OCI-LY7 (cell line): Measurements from ENCODE around the gene RCSD1. TPM values are rescaled to one million over a fixed set of nuclear protein-coding genes. Genes with fewer than 3 reads are reported as not detected.
A peak's percentile ranks its signal among the peaks of the same experiment; 100 is the strongest.

ENCODE experiments used
- BruUV-seq: library from RNA; stranded (reverse); fragments of 400-500 nt; replicated peaks from 2 replicates; lab custom pipeline; 2021; lab: Mats Ljungman, UMichigan
- CTCF ChIA-PET: fragments of 300-600 bp; sonication (Branson Sonifier 250); formaldehyde crosslinking; loops from one replicate; lab custom pipeline; 2022; ENCODE audit warnings: antibody characterized with exemption; ENCODE audit not compliant: unreplicated experiment; lab: Charles Lee
- POLR2A ChIA-PET: fragments of 300-600 bp; sonication (Branson Sonifier 250); formaldehyde crosslinking; loops from one replicate; lab custom pipeline; 2022; ENCODE audit warnings: antibody characterized with exemption; lab: Charles Lee
- DNase-seq: peaks from one replicate; pipeline ENCODE4 v3.0.0-alpha.2; 2015; ENCODE audit warnings: low spot score
- H2AFZ ChIP-seq: fragments of 200-600 bp; sonication (generic), shearing (Covaris generic); 2 replicates; pipeline ENCODE4 v1.6.1; 2014; ENCODE audit warnings: mild to moderate bottlenecking, antibody characterized with exemption, low read length, moderate library complexity
- H3K27ac ChIP-seq: fragments of 200-600 bp; sonication (generic); 2 replicates; pipeline ENCODE4 v1.5.1; 2014; ENCODE audit warnings: mixed run types, low read depth, mild to moderate bottlenecking, moderate library complexity, low read length, inconsistent platforms; ENCODE audit not compliant: poor library complexity, severe bottlenecking
- H3K36me3 ChIP-seq: fragments of 200-600 bp; sonication (generic); 2 replicates; pipeline ENCODE4 v1.6.1; 2014; ENCODE audit warnings: mild to moderate bottlenecking, antibody characterized with exemption, low read length, moderate library complexity, mixed read lengths; ENCODE audit not compliant: insufficient read depth
- H3K4me1 ChIP-seq: fragments of 200-600 bp; sonication (generic); 2 replicates; pipeline ENCODE4 v1.5.1; 2014; ENCODE audit warnings: mild to moderate bottlenecking, low read length; ENCODE audit not compliant: insufficient read depth, poor library complexity, severe bottlenecking
- H3K4me2 ChIP-seq: fragments of 200-600 bp; sonication (generic); 2 replicates; pipeline ENCODE4 v1.6.1; 2014; ENCODE audit warnings: mild to moderate bottlenecking, low read length
- H3K4me3 ChIP-seq: fragments of 200-600 bp; sonication (generic); 2 replicates; pipeline ENCODE4 v1.5.1; 2014; ENCODE audit warnings: mild to moderate bottlenecking, low read depth, low read length; ENCODE audit not compliant: poor library complexity, severe bottlenecking
- H3K79me2 ChIP-seq: fragments of 200-600 bp; sonication (generic); 2 replicates; pipeline ENCODE4 v1.6.1; 2016; ENCODE audit warnings: low read depth, mild to moderate bottlenecking, low read length, moderate library complexity, mixed read lengths; ENCODE audit not compliant: insufficient read depth
- H3K9me2 ChIP-seq: fragments of 200-600 bp; sonication (generic); 2 replicates; pipeline ENCODE4 v1.6.1; 2016; ENCODE audit warnings: mild to moderate bottlenecking, low read length, mixed read lengths; ENCODE audit not compliant: insufficient read depth
- H3K9me3 ChIP-seq: fragments of 200-600 bp; sonication (generic); 2 replicates; pipeline ENCODE4 v1.6.1; 2014; ENCODE audit warnings: mild to moderate bottlenecking, mixed run types, low read length, mixed read lengths
- H4K20me1 ChIP-seq: fragments of 200-600 bp; sonication (generic); 2 replicates; pipeline ENCODE4 v1.6.1; 2014; ENCODE audit warnings: mild to moderate bottlenecking, antibody characterized with exemption, low read length, moderate library complexity, mixed read lengths; ENCODE audit not compliant: insufficient read depth
- EZH2phosphoT487 ChIP-seq: fragments of 200-600 bp; sonication (generic); IDR thresholded peaks from 2 replicates; pipeline ENCODE4 v1.6.1; 2018; ENCODE audit warnings: low read depth, borderline replicate concordance, mild to moderate bottlenecking, mixed run types, antibody characterized with exemption, low read length, moderate library complexity, mixed read lengths
- intact Hi-C: fragments of 100-400 bp; cut with micrococcal nuclease; formaldehyde crosslinking; loops from one replicate; pipeline ENCODE4 v1.10.0; 2022; ENCODE audit not compliant: unreplicated experiment
- total RNA-seq, 2 experiments: library from RNA; depleted of rRNA in 1 of 2; stranded (reverse); fragments of >200 nt in 1 of 2; shearing (Covaris generic) in 1 of 2; gene quantifications; 2 replicates each; pipeline ENCODE4 v1.2.3, GENCODE V29; 2014 to 2022
- TF ChIP-seq, protein P1 (sequence below): fragments of 200-600 bp; sonication (generic); conservative IDR thresholded peaks from 2 replicates; pipeline ENCODE4 v1.5.1; 2014; ENCODE audit warnings: mild to moderate bottlenecking, antibody characterized with exemption, low read length, moderate library complexity, mixed read lengths

The RCSD1 gene
- total RNA-seq, 2 experiments from 2014 or later = 161 to 164 TPM

- H3K9me3 ChIP-seq = no peaks in the 10 kb centered on the region
- H3K4me2 ChIP-seq = no peak overlapping the region
- no TSS peak for BruUV-seq
- H3K4me3 ChIP-seq = no peak overlapping the region
- H3K4me1 ChIP-seq = peaks cover 48% of the 10 kb centered on the region
- TF ChIP-seq EZH2phosphoT487 = no peak
- TF ChIP-seq, protein P1, sequence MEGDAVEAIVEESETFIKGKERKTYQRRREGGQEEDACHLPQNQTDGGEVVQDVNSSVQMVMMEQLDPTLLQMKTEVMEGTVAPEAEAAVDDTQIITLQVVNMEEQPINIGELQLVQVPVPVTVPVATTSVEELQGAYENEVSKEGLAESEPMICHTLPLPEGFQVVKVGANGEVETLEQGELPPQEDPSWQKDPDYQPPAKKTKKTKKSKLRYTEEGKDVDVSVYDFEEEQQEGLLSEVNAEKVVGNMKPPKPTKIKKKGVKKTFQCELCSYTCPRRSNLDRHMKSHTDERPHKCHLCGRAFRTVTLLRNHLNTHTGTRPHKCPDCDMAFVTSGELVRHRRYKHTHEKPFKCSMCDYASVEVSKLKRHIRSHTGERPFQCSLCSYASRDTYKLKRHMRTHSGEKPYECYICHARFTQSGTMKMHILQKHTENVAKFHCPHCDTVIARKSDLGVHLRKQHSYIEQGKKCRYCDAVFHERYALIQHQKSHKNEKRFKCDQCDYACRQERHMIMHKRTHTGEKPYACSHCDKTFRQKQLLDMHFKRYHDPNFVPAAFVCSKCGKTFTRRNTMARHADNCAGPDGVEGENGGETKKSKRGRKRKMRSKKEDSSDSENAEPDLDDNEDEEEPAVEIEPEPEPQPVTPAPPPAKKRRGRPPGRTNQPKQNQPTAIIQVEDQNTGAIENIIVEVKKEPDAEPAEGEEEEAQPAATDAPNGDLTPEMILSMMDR = no peak
- ChIA-PET POLR2A (interaction anchor here (1.4 kb wide), 1 partner anchor 9 kb away, joined by 4 read pairs; no protein-coding TSS in a partner anchor), CTCF (no interaction called here)
- intact Hi-C loops = no loop called here
- H3K36me3 ChIP-seq = peaks cover 99% of the 10 kb centered on the region
- no peak overlapping the region for H3K27ac ChIP-seq
- H4K20me1 ChIP-seq = peaks cover 24% of the 10 kb centered on the region
- DNase-seq = no peak
- H3K9me2 ChIP-seq = no peaks in the 10 kb centered on the region
- peaks cover 100% of the 10 kb centered on the region for H3K79me2 ChIP-seq
- no peak overlapping the region for H2AFZ ChIP-seq
These were observed 29.4 kb downstream of the RCSD1 start for GRCh38 chr1:167659450-167659849.

- Histone ChIP-seq H3K27ac (no peak overlapping the region), H3K36me3 (peaks cover 99% of the 10 kb centered on the region), H3K4me1 (peaks cover 45% of the 10 kb centered on the region), H3K79me2 (peaks cover 98% of the 10 kb centered on the region), H4K20me1 (peaks cover 21% of the 10 kb centered on the region), H3K9me3 (no peaks in the 10 kb centered on the region), H3K9me2 (no peaks in the 10 kb centered on the region), H3K4me3 (no peak overlapping the region), H3K4me2 (no peak overlapping the region), H2AFZ (no peak overlapping the region)
- CTCF ChIA-PET = no interaction called here
- no TSS peak for BruUV-seq
- TF ChIP-seq, protein P1 = no peak
- no peak for TF ChIP-seq EZH2phosphoT487
- no peak for DNase-seq
- POLR2A ChIA-PET = interaction anchor here (0.8 to 1.4 kb wide), 2 partner anchors 9 to 27 kb away, joined by 3 to 4 read pairs; no protein-coding TSS in a partner anchor
- intact Hi-C loops = no loop called here
These were observed 29.8 kb downstream of the RCSD1 start for GRCh38 chr1:167659881-167660280.

- intact Hi-C loops = no loop called here
- POLR2A ChIA-PET = no interaction called here
- H3K36me3 ChIP-seq = peaks cover 100% of the 10 kb centered on the region
- DNase-seq = no peak
- CTCF ChIA-PET = no interaction called here
- H4K20me1 ChIP-seq = peaks cover 21% of the 10 kb centered on the region
- peaks cover 98% of the 10 kb centered on the region for H3K79me2 ChIP-seq
- H3K4me3 ChIP-seq = no peak overlapping the region
- no peak overlapping the region for H2AFZ ChIP-seq
- peak overlapping the region; percentile 16 for H3K27ac ChIP-seq
- H3K4me2 ChIP-seq = no peak overlapping the region
- TF ChIP-seq, protein P1 = no peak
- peaks cover 41% of the 10 kb centered on the region for H3K4me1 ChIP-seq
- no peaks in the 10 kb centered on the region for H3K9me2 ChIP-seq
- no peaks in the 10 kb centered on the region for H3K9me3 ChIP-seq
- no TSS peak for BruUV-seq
These were observed 31.7 kb downstream of the RCSD1 start for GRCh38 chr1:167661527-167662426.
